ENCODE results near the gene ZSCAN26.

The ZSCAN26 gene

GRCh38 chr6:28266962-28267694 is at the start of gene ZSCAN26:
Gene ZSCAN26, plus strand, starts transcription at chr6:28267143. Its CDS starts 4,777 bp downstream, at chr6:28271920.
- peak; percentile 83 for DNase-seq

DNA sequence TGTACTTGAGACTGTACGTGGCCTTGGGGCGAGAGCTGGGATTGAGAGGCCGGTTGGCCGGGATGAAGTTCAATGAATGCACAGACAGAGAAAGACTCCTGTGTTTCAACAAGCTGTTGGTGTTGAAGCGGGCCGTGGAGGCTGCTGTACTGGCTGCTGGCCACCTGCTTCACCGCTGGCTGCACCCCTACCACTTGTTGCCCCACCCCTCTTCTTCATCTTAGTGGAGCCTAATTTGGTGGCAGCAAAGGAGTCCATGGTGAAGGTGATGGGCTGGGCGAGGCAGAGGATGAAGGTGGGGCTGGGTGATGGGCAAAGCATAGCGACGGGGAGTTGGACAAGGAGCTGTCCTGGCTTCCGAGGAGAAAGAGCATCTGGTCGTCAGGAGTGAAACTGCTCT is 49.1 kb upstream of the ZSCAN26 start:
- no peak for DNase-seq

- peak; percentile 39 for DNase-seq
Measured at GRCh38 chr6:28218312-28219248, 48.4 kb upstream of the ZSCAN26 start.

- no peak for DNase-seq
Measured at GRCh38 chr6:28220257-28221133, 46.4 kb upstream of the ZSCAN26 start.

- DNase-seq = no peak
Measured at GRCh38 chr6:28224131-28225055, 42.5 kb upstream of the ZSCAN26 start.

- DNase-seq = peak; percentile 32
Measured at GRCh38 chr6:28225056-28225834, 41.7 kb upstream of the ZSCAN26 start, which contains the start of gene ZSCAN9. Gene ZSCAN9, plus strand, starts transcription at chr6:28225275. Its CDS starts 1,810 bp downstream, at chr6:28227085.

GRCh38 chr6:28226460-28226859 is 40.5 kb upstream of the ZSCAN26 start:
- no peak for DNase-seq

DNA sequence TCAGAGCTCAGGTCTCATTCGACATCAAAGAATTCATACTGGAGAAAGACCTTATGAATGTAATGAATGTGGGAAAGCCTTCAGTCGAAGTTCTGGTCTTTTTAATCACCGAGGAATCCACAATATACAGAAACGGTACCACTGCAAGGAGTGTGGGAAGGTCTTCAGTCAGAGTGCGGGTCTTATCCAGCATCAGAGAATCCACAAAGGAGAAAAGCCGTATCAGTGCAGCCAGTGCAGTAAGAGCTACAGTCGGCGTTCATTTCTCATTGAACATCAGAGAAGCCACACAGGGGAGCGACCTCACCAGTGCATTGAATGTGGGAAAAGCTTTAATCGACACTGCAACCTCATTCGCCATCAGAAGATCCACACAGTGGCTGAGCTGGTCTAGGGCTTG is 34.2 kb upstream of the ZSCAN26 start:
- DNase-seq = no peak

GRCh38 chr6:28235912-28236452 is 31.0 kb upstream of the ZSCAN26 start:
- no peak for DNase-seq

GRCh38 chr6:28239636-28240035 is 27.3 kb upstream of the ZSCAN26 start:
- DNase-seq = no peak

GRCh38 chr6:28240471-28240870 is 26.5 kb upstream of the ZSCAN26 start:
- no peak for DNase-seq

DNA sequence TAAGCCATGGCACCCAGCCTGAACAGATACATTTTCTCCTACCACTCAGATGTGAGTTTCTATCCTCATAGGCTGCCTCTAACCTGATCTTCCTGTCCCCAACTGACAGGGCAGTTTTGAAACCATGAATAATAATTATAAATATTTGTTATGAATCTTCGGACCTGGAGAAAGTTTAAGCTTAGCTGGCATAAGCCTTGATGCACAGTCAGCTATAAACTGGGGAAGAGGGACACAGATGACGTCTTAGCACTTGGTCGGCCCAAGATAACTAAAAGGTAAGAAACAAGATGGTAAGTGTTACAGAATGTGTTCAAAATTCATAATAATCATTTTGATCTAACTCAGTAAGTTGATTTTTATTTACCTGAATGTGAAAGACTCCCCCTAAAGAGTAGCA is 23.0 kb upstream of the ZSCAN26 start:
- DNase-seq = no peak

GRCh38 chr6:28245206-28245941 is 21.6 kb upstream of the ZSCAN26 start:
- DNase-seq = no peak

DNA sequence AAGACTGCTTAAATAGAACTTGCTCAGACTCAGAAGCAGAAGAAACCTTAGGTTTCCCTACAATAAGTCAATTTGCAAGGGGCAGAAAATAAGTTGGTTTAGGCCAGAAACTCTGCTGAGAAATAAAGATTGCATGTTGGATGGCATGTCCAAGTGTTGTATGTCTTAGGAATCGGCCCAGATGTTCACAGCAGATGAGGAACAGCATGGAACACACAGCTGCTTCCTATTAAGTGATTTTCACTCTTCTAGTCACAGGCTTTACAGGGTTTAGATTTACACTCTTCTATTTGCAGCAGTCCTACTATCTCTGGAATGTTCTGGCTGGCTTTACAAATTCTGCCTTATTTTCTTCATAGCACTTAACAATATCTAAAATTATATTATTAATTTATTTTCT is 18.0 kb upstream of the ZSCAN26 start:
- DNase-seq = no peak

DNA sequence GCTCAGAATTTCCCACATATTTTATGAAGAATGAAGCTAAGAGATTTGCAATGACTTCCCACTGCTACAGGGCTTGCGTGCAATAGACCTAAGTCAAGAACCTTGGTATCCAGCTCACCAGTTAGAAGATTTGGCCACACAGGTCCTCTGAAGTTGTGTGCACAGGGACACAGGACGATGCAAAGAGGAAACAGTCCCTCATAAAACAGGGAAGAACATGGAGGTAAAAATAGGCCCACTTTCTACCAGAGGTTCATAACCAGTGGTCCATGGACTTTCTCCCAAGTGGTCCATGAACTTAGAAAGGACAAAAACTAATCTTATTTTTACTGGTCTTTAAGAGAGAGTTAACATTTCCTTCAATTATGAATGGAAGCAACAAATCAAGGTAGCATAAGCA is 16.2 kb upstream of the ZSCAN26 start:
- DNase-seq = no peak

GRCh38 chr6:28251661-28252008 is 15.3 kb upstream of the ZSCAN26 start:
- peak; percentile 30 for DNase-seq

DNA sequence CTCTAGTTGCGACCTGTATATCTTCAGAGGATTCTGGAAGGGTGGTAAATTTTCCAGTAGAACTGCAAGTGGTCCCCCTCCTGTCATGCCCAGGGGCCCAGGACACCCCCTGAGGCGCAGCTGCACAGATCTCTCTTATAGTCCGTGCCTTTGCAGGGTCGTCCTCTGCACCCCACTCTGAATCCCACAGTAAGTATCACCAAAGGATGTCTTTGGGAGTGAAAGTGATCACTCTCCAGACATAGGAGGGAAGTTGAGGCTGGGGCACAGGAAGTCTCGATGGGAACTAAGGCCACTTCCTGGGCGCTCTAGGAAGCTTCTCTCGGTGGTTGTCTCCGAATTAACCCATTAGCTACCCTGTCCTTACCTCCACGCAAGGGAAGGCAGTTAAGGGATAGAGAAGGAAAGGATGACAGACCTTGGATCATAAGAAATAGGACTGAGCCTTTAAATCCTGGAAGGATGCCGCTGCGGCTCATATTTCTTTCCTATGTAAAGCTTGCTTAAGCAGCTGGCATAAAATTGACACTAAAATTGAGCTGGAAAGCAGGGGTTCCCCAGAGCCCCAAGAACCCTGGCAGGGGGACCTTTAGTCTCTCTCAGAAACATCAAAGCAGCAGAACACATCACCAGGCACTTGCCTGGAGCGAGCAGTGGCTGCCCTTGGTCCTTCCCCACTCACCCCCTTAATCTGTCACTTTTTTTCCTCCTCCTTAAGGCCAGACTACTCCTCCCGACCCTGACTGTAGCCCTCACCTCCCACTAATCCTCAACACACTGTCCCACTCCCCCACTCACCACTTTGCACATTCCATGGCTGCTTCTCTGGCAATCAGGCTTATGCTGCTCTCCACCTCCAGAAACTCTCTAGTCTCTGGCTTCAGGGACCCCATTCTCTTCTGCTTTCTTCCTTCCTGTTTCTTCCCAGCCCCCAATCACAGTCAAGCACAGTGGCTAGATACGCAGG is 14.7 kb upstream of the ZSCAN26 start, which contains the start of gene ZKSCAN4:
TSS of gene ZKSCAN4 (minus strand) at position 261 of the 967 bp plus-strand sequence. CDS start 289 bp downstream, outside the sequence.
- peak; percentile 81 for DNase-seq

- DNase-seq = no peak
Measured at GRCh38 chr6:28254121-28254519, 12.8 kb upstream of the ZSCAN26 start.

Measured in stimulated activated CD4-positive, alpha-beta T cell treated with anti-CD3 and anti-CD28 coated beads, Interleukin-12 subunit alpha, Interleukin-12 subunit beta, amount 100 ng/mL, for 4 hours (primary cell).